HG03060 (cell line): ENCODE measurements around the gene ANGPTL4.
"Not testable (repeated sequence)": the region's sequence is repeated elsewhere in the genome, so short reads cannot be mapped to it uniquely, and the experiment has no call there.

Experiments
- ATAC-seq: cut with Tn5 transposase; IDR thresholded peaks from one replicate; pipeline ENCODE4 v1.9.1; 2021; ENCODE audit warnings: low read depth, moderate number of reproducible peaks; ENCODE audit not compliant: unreplicated experiment

The ANGPTL4 gene, protein sequence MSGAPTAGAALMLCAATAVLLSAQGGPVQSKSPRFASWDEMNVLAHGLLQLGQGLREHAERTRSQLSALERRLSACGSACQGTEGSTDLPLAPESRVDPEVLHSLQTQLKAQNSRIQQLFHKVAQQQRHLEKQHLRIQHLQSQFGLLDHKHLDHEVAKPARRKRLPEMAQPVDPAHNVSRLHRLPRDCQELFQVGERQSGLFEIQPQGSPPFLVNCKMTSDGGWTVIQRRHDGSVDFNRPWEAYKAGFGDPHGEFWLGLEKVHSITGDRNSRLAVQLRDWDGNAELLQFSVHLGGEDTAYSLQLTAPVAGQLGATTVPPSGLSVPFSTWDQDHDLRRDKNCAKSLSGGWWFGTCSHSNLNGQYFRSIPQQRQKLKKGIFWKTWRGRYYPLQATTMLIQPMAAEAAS

DNA sequence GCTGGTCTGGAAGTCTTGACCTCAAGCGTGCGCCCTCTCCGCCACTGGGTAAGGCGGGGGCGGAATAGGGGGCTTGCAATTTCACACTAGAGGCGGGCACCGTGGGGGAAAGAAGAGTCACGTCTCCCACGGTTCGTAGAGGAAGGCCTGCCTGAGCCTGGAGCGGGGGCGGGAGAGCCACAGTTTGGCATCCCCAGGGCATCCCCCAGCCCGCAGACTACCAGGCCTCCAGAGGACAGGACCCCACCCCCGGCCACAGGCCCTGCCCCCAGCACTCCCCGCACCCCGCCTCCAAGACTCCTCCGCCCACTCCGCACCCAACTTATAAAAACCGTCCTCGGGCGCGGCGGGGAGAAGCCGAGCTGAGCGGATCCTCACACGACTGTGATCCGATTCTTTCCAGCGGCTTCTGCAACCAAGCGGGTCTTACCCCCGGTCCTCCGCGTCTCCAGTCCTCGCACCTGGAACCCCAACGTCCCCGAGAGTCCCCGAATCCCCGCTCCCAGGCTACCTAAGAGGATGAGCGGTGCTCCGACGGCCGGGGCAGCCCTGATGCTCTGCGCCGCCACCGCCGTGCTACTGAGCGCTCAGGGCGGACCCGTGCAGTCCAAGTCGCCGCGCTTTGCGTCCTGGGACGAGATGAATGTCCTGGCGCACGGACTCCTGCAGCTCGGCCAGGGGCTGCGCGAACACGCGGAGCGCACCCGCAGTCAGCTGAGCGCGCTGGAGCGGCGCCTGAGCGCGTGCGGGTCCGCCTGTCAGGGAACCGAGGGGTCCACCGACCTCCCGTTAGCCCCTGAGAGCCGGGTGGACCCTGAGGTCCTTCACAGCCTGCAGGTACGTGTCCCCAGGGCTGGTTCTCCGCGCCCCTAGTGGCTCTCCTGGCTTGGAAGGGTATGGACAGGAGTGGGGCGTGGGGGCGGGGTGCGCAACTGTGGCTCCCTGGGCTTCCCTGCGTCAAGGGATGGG, at the start of gene ANGPTL4:
Gene ANGPTL4 (plus strand): TSS at position 353 of the 969 bp plus-strand sequence. CDS start 167 bp downstream, at position 520.
- no peak for ATAC-seq

DNA sequence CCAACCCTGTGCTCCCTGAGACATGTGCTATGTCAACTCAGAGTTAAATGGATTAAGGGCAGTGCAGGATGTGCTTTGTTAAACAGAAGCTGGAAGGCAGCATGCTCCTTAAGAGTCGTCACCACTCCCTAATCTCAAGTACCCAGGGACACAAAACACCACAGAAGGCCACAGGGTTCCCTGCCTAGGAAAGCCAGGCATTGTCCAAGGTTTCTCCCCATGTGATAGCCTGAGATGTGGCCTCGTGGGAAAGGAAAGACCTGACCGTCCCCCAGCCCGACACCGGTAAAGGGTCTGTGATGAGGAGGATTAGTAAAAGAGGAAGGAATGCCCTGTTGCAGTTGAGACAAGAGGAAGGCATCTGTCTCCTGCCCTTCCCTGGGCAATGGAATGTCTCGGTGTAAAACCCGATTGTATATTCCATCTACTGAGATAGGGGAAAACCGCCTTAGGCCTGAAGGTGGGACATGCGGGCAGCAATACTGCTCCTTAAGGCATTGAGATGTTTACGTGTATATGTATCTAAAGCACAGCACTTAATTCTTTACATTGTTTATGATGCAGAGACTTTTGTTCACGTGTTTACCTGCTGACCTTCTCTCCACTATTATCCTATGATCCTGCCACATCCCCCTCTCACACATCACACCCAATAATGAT, 48.8 kb upstream of the ANGPTL4 start:
- ATAC-seq: not testable (repeated sequence)

- no peak for ATAC-seq
Observed at GRCh38 chr19:8316351-8317125, 47.4 kb upstream of the ANGPTL4 start.

DNA sequence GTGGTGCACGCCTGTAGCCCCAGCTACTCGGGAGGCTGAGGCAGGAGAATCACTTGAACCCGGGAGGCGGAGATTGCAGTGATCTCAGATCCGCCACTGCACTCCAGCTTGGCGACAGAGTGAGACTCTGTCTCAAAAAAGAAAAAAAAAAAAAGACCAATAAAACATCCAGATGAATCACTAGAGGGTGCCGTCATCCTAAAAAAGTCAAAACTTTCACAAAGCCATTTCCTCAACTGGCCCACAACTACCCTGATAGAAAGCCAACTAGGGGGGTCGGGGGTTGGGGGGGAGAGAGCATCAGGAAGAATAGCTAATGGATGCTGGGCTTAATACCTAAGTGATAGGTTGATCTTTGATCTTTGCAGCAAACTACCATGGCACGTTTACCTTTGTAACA, 45.1 kb upstream of the ANGPTL4 start:
- ATAC-seq: not testable (repeated sequence)

GRCh38 chr19:8319807-8320520, 44.0 kb upstream of the ANGPTL4 start:
- no peak for ATAC-seq

DNA sequence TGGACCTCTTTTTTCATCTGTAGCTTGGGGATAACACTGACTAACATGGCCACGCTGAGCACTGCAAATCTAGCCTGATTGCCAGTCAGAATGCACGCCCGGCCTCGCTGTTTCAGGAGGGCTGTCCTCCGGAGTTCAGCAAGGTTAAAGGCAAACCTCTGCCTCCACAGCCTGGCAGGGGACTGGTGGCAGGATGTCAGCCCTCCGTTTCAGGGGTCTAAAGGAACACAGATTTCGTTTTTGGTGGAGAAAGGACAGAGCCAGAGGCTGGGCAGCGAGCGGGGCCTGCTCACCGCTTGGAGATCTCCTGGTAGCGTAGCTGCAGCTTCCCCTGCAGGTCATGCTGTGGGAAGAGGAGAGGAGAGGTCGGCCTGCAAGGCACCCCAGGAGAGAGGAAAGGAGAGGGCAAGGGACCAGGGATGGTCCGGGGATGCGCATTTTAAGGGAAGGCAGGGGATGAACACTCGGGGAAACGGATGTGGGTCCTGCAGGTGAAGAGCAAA, 43.3 kb upstream of the ANGPTL4 start:
- no peak for ATAC-seq

- ATAC-seq: peak; percentile 65
Observed at GRCh38 chr19:8321067-8321985, 42.6 kb upstream of the ANGPTL4 start, which contains the start of the genes NDUFA7 and RPS28. Gene NDUFA7 (minus strand): TSS chr19:8321375. CDS start chr19:8321358, 17 bp downstream. Gene RPS28 (plus strand): TSS chr19:8321496. CDS start chr19:8321531, 35 bp downstream.

GRCh38 chr19:8321986-8322637, 41.8 kb upstream of the ANGPTL4 start:
- no peak for ATAC-seq

- no peak for ATAC-seq
Observed at GRCh38 chr19:8322638-8322997, 41.3 kb upstream of the ANGPTL4 start.

DNA sequence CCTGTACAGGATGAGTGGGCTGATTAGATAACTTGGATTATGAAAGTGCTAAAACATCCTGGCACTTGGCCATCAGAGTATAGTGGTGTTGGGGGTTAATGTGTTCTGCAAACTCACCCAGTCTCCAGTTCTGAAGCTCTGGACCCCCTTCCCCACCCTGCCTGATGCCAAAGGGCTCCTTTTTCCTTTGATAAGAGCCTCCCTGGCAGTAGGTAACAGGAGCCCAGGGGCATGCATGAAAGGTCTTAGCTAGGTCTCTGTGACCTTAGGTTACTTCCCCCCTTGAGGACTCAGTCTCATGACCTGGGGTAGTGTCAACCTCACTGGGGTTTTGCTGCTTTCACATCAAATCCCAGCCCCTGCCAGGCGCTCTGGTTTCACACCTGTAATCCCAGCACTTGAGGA, 40.2 kb upstream of the ANGPTL4 start:
- ATAC-seq: no peak

DNA sequence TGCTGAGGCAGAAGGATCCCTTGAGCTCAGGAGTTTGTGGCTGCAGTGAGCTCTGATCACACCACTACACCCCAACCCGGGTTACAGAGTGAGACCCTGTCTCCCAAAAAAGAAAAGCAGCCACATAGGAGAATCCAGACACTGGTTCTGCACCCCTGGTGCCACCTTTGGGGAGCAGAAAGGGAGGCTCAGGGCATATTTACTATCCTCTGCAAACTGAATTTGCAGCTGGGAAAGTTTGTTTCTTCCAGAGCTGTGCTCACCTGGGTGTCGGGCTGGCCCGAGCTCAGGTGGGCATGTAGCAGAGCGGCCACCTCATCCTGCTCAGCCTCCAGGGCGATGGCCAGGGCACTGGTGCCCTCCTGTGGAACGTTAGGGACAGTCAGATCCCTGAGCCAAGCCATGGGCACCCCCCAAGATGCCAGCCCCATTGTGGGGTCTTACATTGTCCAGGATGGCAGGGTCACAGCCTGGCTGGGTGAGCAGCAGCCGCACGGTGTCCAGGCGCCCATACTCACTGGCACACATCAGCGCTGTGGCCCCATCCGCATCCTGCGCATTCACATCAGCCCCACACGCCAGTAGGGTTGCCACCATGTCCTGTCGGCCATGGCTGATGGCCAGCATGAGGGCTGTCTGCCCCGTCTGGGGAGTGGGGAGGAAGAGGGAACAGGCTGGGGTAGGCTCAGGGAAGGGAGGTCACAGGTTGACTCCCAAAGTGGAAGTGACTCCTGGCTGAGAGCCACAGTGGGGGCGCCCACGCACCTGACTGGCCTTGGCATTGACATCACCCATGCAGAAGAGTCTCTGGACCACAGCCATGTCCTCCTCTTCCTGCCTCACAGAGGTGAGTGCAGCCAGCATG, 39.5 kb upstream of the ANGPTL4 start:
- no peak for ATAC-seq

DNA sequence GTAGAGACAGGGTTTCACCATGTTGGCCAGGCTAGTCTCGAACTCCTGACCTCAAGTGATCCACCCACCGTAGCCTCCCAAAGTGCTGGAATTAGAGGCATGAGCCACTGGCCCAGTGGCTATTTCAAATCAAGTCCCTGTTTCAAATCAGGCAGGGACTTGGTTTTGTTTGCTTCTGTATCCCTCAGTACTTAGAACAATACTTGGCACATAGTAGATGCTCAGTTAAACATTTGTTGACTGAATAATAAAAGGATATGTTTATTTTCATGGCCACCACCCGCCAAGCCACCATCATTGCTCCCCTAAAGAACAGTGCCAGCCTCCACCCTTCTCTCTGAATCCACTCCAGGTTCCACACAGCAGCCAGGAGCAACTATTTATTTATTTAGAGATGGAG, 38.5 kb upstream of the ANGPTL4 start:
- no peak for ATAC-seq

DNA sequence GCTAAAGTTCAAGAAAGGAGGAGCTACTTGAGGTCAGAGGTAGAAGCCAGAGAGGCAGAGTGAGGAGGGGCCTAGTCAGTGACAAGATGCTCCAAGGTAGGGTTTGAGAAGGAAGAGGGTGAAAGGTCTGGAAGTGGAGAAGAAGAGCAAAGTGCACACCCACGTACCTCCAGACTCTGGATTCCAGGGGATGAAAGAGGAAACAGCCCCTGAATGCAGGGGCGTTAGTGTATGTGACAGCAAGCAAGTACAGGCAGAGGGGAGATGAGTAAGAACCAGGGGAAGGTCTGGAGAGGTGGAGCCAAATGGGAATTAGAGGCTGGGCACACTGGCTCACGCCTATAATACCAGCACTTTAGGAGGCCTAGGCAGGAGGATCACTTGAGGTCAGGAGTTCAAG, 34.0 kb upstream of the ANGPTL4 start:
- no peak for ATAC-seq

- no peak for ATAC-seq
Observed at GRCh38 chr19:8331263-8331845, 32.6 kb upstream of the ANGPTL4 start.

DNA sequence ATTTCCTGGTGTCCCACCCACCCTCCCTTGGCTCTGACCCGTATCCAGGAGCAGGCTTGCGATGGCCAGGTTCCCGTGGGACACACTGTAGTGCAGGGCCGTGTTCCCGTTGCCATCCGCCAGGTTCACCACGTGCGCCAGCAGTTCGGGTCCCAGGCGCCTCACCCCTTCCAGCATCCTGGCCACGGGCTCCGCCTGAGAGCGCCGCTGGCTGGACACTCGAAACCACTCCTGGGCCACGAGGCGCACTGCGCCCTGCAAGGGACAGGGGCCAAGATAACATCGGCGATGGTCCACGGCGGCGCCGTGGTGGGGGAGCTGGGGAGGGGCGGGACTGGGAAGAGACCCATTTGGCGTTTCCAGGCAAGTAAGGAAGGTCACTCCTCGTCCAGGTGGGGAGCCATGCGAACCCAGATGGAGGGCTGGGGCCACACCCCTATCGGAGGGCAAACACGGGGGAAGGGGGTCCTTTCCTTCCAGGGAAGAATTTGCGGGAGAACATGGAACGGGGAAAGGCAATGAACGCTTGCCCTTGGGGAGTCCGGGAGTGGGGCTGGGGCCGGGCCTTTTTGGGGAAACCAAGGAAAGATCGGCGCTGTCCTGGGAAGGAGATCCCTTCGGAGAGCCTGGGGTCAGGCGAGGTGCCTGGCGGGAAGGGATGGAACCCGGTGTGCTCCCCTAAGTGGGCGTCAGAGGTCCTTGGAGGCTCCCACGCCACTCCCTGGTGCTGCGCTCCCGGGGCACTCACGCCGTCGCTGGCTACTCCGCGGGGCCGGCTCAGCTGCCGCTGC, 30.8 kb upstream of the ANGPTL4 start:
- ATAC-seq: no peak
